Endothelial cell of umbilical vein (primary cell): ENCODE data around the gene PLA2G4B. TPM values are rescaled to one million over a fixed set of nuclear protein-coding genes. Genes with fewer than 3 reads are reported as not detected.

ENCODE experiments used
- BruUV-seq: library from RNA; stranded (reverse); fragments of 400-500 nt; replicated peaks from 2 replicates; lab custom pipeline; 2021; lab: Mats Ljungman, UMichigan
- CTCF ChIA-PET: fragments of 300-600, 350-600 bp; sonication (Branson Sonifier 250); formaldehyde crosslinking; loops from one replicate; lab custom pipeline; 2021; ENCODE audit warnings: antibody characterized with exemption, inconsistent platforms; lab: Charles Lee
- POLR2A ChIA-PET: fragments of 300-600, 350-600 bp; sonication (Branson Sonifier 250); formaldehyde crosslinking; loops from one replicate; lab custom pipeline; 2021; ENCODE audit warnings: antibody characterized with exemption, inconsistent platforms; lab: Charles Lee
- DNase-seq: peaks from one replicate; pipeline ENCODE4 v3.0.0-alpha.2; 2011; ENCODE audit warnings: low read depth, low spot score
- FAIRE-seq: peaks from 2 replicates; lab custom pipeline; 2011; peaks lifted over from hg19 to GRCh38; lab: Jason Lieb, UNC
- H2AFZ ChIP-seq: 2 replicates; pipeline ENCODE4 v1.6.0; 2012; ENCODE audit warnings: low read depth, low read length, control low read depth, inconsistent platforms
- H3K27ac ChIP-seq: 2 replicates; pipeline ENCODE4 v1.5.1; 2011; ENCODE audit warnings: low read depth, mild to moderate bottlenecking, control low read depth, low read length, moderate library complexity; ENCODE audit not compliant: insufficient read depth
- H3K27me3 ChIP-seq, 2 experiments: 2 replicates each; pipeline versions ENCODE4 v1.6.0 to v1.6.1; 2011; ENCODE audit warnings: low read length in 2 of 2, mixed read lengths in 1 of 2; ENCODE audit not compliant: control insufficient read depth in 2 of 2, insufficient read depth in 2 of 2
- H3K36me3 ChIP-seq, 2 experiments: 2 replicates in 1 of 2; 3 replicates in 1 of 2; pipeline ENCODE4 v1.5.1; 2011; ENCODE audit warnings: low read length in 2 of 2, mild to moderate bottlenecking in 1 of 2, moderate library complexity in 1 of 2; ENCODE audit not compliant: control insufficient read depth in 2 of 2, insufficient read depth in 2 of 2; ENCODE audit errors: extremely low read depth in 1 of 2
- H3K4me1 ChIP-seq: 3 replicates; pipeline ENCODE4 v1.5.1; 2011; ENCODE audit warnings: mild to moderate bottlenecking, low read length; ENCODE audit not compliant: control insufficient read depth, insufficient read depth; ENCODE audit errors: extremely low read depth
- H3K4me2 ChIP-seq: 2 replicates; pipeline ENCODE4 v1.6.1; 2011; ENCODE audit warnings: low read length, control low read depth, mixed read lengths; ENCODE audit not compliant: insufficient read depth
- H3K4me3 ChIP-seq, 3 experiments: fragments of 200-600 bp in 1 of 3; sonication (generic), shearing (Covaris generic) in 1 of 3; replicated peaks in 1 of 3; 2 replicates each; pipeline ENCODE4 v1.5.1; 2011 to 2016; ENCODE audit warnings: control low read depth in 3 of 3, low read length in 3 of 3, mild to moderate bottlenecking in 2 of 3, inconsistent platforms in 1 of 3, low read depth in 1 of 3, moderate library complexity in 1 of 3; ENCODE audit not compliant: insufficient read depth in 1 of 3
- H3K79me2 ChIP-seq: 2 replicates; pipeline ENCODE4 v1.6.0; 2012; ENCODE audit warnings: low read length, inconsistent platforms; ENCODE audit not compliant: control insufficient read depth, insufficient read depth
- H3K9ac ChIP-seq: replicated peaks from 2 replicates; pipeline ENCODE3; 2011; ENCODE audit warnings: low read length, control low read depth; ENCODE audit not compliant: insufficient read depth; ENCODE audit errors: extremely low read depth
- H3K9me1 ChIP-seq: replicated peaks from 3 replicates; pipeline ENCODE4 v1.6.0; 2011; ENCODE audit warnings: mild to moderate bottlenecking, low read length; ENCODE audit not compliant: control insufficient read depth, insufficient read depth; ENCODE audit errors: extremely low read depth
- H3K9me3 ChIP-seq: replicated peaks from 2 replicates; pipeline ENCODE4 v1.5.1; 2012; ENCODE audit warnings: low read length, inconsistent platforms; ENCODE audit not compliant: control insufficient read depth, insufficient read depth
- H4K20me1 ChIP-seq: replicated peaks from 2 replicates; pipeline ENCODE3; 2011; ENCODE audit warnings: mild to moderate bottlenecking, low read length; ENCODE audit not compliant: control insufficient read depth, insufficient read depth; ENCODE audit errors: extremely low read depth
- GATA2 ChIP-seq: IDR thresholded peaks from 2 replicates; pipeline ENCODE4 v1.7.0; 2011; ENCODE audit warnings: low read depth, mild to moderate bottlenecking, moderate library complexity, mixed read lengths, low read length; ENCODE audit not compliant: insufficient read length, insufficient read depth
- JUN ChIP-seq: IDR thresholded peaks from 2 replicates; pipeline ENCODE4 v1.6.1; 2011; ENCODE audit warnings: borderline replicate concordance, low read depth; ENCODE audit not compliant: insufficient read length, insufficient read depth
- MYC ChIP-seq: IDR thresholded peaks from one replicate; pipeline ENCODE4 v1.6.1; 2011; ENCODE audit warnings: mild to moderate bottlenecking, low read depth, low read length
- POLR2AphosphoS5 ChIP-seq: IDR thresholded peaks from 2 replicates; pipeline ENCODE4 v1.6.1; 2012; ENCODE audit warnings: low read depth, mild to moderate bottlenecking, control low read depth, low read length, moderate library complexity; ENCODE audit not compliant: insufficient read depth
- dilution Hi-C: fragments of 300-500 bp; cut with MboI; formaldehyde crosslinking; loops from one replicate; pipeline ENCODE4 v1.15.0; 2019; ENCODE audit warnings: low sequenced_read_pairs; ENCODE audit not compliant: extremely low pct_ligation_motif_present
- intact Hi-C: fragments of 100-400 bp; cut with micrococcal nuclease; formaldehyde crosslinking; loops from one replicate; pipeline ENCODE4 v1.10.0; 2022
- polyA plus RNA-seq, 4 experiments: library from polyadenylated mRNA; depleted of rRNA in 3 of 4; stranded (reverse) in 3 of 4; unstranded in 1 of 4; fragments of >200 nt; gene quantifications; 2 replicates each; pipeline versions ENCODE4 v1.2.1 to v1.2.3, GENCODE V29; 2011 to 2012; ENCODE audit warnings: missing spikeins in 1 of 4
- total RNA-seq: library from RNA; stranded (reverse); gene quantifications from 2 replicates; pipeline ENCODE4 v1.2.3, GENCODE V29; 2021
- TF ChIP-seq, protein P1 (sequence below): IDR thresholded peaks from 2 replicates; pipeline ENCODE4 v1.6.1; 2011; ENCODE audit not compliant: insufficient read depth, insufficient read length
- TF ChIP-seq, protein P2 (sequence below), 2 donors: IDR thresholded peaks; 1 replicate in 1 of 2; 2 replicates in 1 of 2; pipeline ENCODE4 v1.5.1; 2011; ENCODE audit warnings: low read length in 2 of 2, mild to moderate bottlenecking in 2 of 2, moderate library complexity in 2 of 2, control low read depth in 1 of 2, inconsistent platforms in 1 of 2, low read depth in 1 of 2; ENCODE audit not compliant: insufficient read depth in 1 of 2; ENCODE audit errors: extremely low read depth in 1 of 2

PLA2G4B gene
- total and polyA plus RNA-seq, 2 donors (not counting 3 experiments of a cell fraction or from before 2014, with no cell fraction given), result 4.0 to 7.9 TPM

DNA sequence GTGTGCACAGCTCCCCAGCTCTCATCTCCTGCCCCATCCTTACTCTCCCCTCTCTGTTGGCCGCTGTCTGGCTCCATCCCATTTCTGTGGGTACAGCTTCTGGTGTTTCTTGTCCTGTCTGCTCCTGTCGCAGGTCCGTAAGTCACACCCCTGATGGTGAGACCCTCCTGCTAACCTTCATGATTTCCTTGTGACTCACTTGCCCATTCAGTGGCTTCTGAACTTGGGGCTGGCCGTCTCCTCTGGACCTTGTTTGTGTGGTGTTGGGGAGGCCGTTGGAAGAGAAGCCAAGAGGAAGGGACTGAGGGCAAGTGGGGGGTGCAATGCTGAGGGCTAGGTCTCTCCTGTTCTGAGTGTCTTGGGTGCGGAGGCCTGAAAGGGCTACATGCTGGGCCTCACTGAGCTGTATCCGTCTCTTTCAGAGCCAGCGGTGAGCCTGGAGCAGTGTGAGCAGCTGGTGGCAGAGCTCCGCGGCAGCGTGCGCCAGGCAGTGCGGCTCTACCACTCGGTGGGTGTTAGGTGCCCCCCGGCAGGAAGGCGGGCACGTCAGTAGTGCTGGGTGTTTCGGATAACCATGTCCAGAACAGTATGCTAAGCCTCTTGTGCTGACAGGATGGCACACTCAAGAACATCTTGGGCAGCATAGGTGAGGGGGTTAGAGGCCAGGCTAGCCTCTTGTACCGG lies 14.4 kb upstream of the PLA2G4B start:
- Histone ChIP-seq H4K20me1 (no peaks in the 10 kb centered on the region), H3K36me3 (peaks cover 2 to 30% of the 10 kb centered on the region in 2 experiments), H3K79me2 (no peaks in the 10 kb centered on the region), H3K4me3 (no peak overlapping the region), H2AFZ (no peak overlapping the region), H3K4me1 (peaks cover 10% of the 10 kb centered on the region), H3K9me3 (no peaks in the 10 kb centered on the region), H3K9ac (no peak overlapping the region), H3K27ac (no peak overlapping the region), H3K27me3 (no peaks in the 10 kb centered on the region), H3K9me1 (no peaks in the 10 kb centered on the region), H3K4me2 (no peak overlapping the region)
- POLR2A ChIA-PET, result no interaction called here
- intact Hi-C loops, result no loop called here
- DNase-seq (no peak), FAIRE-seq (no peak)
- TF ChIP-seq JUN (no peak), GATA2 (no peak), MYC (no peak), POLR2AphosphoS5 (no peak)
- TF ChIP-seq, protein P1, sequence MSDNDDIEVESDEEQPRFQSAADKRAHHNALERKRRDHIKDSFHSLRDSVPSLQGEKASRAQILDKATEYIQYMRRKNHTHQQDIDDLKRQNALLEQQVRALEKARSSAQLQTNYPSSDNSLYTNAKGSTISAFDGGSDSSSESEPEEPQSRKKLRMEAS, result no peak
- TF ChIP-seq, protein P2, sequence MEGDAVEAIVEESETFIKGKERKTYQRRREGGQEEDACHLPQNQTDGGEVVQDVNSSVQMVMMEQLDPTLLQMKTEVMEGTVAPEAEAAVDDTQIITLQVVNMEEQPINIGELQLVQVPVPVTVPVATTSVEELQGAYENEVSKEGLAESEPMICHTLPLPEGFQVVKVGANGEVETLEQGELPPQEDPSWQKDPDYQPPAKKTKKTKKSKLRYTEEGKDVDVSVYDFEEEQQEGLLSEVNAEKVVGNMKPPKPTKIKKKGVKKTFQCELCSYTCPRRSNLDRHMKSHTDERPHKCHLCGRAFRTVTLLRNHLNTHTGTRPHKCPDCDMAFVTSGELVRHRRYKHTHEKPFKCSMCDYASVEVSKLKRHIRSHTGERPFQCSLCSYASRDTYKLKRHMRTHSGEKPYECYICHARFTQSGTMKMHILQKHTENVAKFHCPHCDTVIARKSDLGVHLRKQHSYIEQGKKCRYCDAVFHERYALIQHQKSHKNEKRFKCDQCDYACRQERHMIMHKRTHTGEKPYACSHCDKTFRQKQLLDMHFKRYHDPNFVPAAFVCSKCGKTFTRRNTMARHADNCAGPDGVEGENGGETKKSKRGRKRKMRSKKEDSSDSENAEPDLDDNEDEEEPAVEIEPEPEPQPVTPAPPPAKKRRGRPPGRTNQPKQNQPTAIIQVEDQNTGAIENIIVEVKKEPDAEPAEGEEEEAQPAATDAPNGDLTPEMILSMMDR (IDR thresholded peaks at IDR 0.05; ENCODE audit: extremely low read depth in 1 of 2, insufficient read depth in 1 of 2, low read depth in 1 of 2, low read length in 2 of 2), result no peak
- CTCF ChIA-PET, result interaction anchor here (0.8 to 1.5 kb wide), 3 partner anchors 50 to 80 kb away, joined by 3 to 6 read pairs (median 5); partner anchors contain the start of gene MAPKBP1
- BruUV-seq, result no TSS peak
- dilution Hi-C loops, result no loop called here
